ENCODE results near the gene GNB1L.
"Not testable (repeated sequence)": the region's sequence is repeated elsewhere in the genome, so short reads cannot be mapped to it uniquely, and the experiment has no call there.

GNB1L gene

GRCh38 chr22:19792383-19792896 is 62.2 kb downstream of the GNB1L start:
- not testable (repeated sequence) for DNase-seq

- no peak for DNase-seq
Measured at GRCh38 chr22:19791894-19792293, 62.8 kb downstream of the GNB1L start.

- no peak for DNase-seq
Measured at GRCh38 chr22:19791243-19791642, 63.4 kb downstream of the GNB1L start.

- no peak for DNase-seq
Measured at GRCh38 chr22:19789828-19790227, 64.8 kb downstream of the GNB1L start.

- DNase-seq = no peak
Measured at GRCh38 chr22:19789406-19789805, 65.3 kb downstream of the GNB1L start.

- DNase-seq = no peak
Measured at GRCh38 chr22:19788661-19789225, 65.9 kb downstream of the GNB1L start.

GRCh38 chr22:19787849-19788141 is 66.9 kb downstream of the GNB1L start:
- no peak for DNase-seq

- DNase-seq = no peak
Measured at GRCh38 chr22:19786959-19787848, 67.5 kb downstream of the GNB1L start.

- no peak for DNase-seq
Measured at GRCh38 chr22:19786264-19786585, 68.4 kb downstream of the GNB1L start.

- DNase-seq = no peak
Measured at GRCh38 chr22:19785461-19786263, 69.0 kb downstream of the GNB1L start.

- DNase-seq = no peak
Measured at GRCh38 chr22:19784384-19785175, 70.1 kb downstream of the GNB1L start.

- no peak for DNase-seq
Measured at GRCh38 chr22:19783586-19784383, 70.9 kb downstream of the GNB1L start.

- no peak for DNase-seq
Measured at GRCh38 chr22:19782533-19782932, 72.1 kb downstream of the GNB1L start.

GRCh38 chr22:19779685-19780268 is 74.9 kb downstream of the GNB1L start:
- DNase-seq = no peak

- DNase-seq = no peak
Measured at GRCh38 chr22:19779011-19779421, 75.7 kb downstream of the GNB1L start.

GRCh38 chr22:19777192-19777591 is 77.5 kb downstream of the GNB1L start:
- not testable (repeated sequence) for DNase-seq

GRCh38 chr22:19776433-19777031 is 78.1 kb downstream of the GNB1L start:
- DNase-seq = no peak

GRCh38 chr22:19775496-19776325 is 79.0 kb downstream of the GNB1L start:
- no peak for DNase-seq

GRCh38 chr22:19774628-19775027 is 80.0 kb downstream of the GNB1L start:
- no peak for DNase-seq

- DNase-seq = no peak
Measured at GRCh38 chr22:19773470-19774040, 81.1 kb downstream of the GNB1L start.
